ENCODE data around the gene GLRA2. TPM values are rescaled to one million over a fixed set of nuclear protein-coding genes. Genes with fewer than 3 reads are reported as not detected.

Gene GLRA2
- total RNA-seq = not detected in 2 replicates

- peak in 1 of 2 donors; percentile 5 for DNase-seq (ENCODE audit: low read depth in 2 of 2)
Measured at GRCh38 chrX:14529290-14529989, at the start of gene GLRA2. GLRA2 (plus strand) TSS chrX:14529536; CDS start chrX:14530058, 522 bp downstream.

- DNase-seq (ENCODE audit: low read depth in 2 of 2) = no peak
Measured at GRCh38 chrX:14489437-14489836, 39.9 kb upstream of the GLRA2 start.

GRCh38 chrX:14491689-14492088 lies 37.6 kb upstream of the GLRA2 start:
- DNase-seq (ENCODE audit: low read depth in 2 of 2) = no peak

- no peak for DNase-seq (ENCODE audit: low read depth in 2 of 2)
Measured at GRCh38 chrX:14496674-14497073, 32.7 kb upstream of the GLRA2 start.

GRCh38 chrX:14497184-14497666 lies 32.1 kb upstream of the GLRA2 start:
- no peak for DNase-seq (ENCODE audit: low read depth in 2 of 2)

GRCh38 chrX:14501327-14501726 lies 28.0 kb upstream of the GLRA2 start:
- no peak for DNase-seq (ENCODE audit: low read depth in 2 of 2)

GRCh38 chrX:14504960-14505538 lies 24.3 kb upstream of the GLRA2 start:
- no peak for DNase-seq (ENCODE audit: low read depth in 2 of 2)

- DNase-seq (ENCODE audit: low read depth in 2 of 2) = no peak
Measured at GRCh38 chrX:14505648-14506047, 23.7 kb upstream of the GLRA2 start.

- DNase-seq (ENCODE audit: low read depth in 2 of 2) = no peak
Measured at GRCh38 chrX:14506866-14507265, 22.5 kb upstream of the GLRA2 start.

- no peak for DNase-seq (ENCODE audit: low read depth in 2 of 2)
Measured at GRCh38 chrX:14508025-14508690, 21.2 kb upstream of the GLRA2 start.

- DNase-seq (ENCODE audit: low read depth in 2 of 2) = no peak
Measured at GRCh38 chrX:14509325-14510057, 19.8 kb upstream of the GLRA2 start.

- DNase-seq (ENCODE audit: low read depth in 2 of 2) = peak in 1 of 2 donors; percentile 0
Measured at GRCh38 chrX:14528629-14529289, 577 bp upstream of the GLRA2 start.

- DNase-seq (ENCODE audit: low read depth in 2 of 2) = no peak
Measured at GRCh38 chrX:14533867-14534266, 4.5 kb downstream of the GLRA2 start.

GRCh38 chrX:14546190-14546589 lies 16.9 kb downstream of the GLRA2 start:
- no peak for DNase-seq (ENCODE audit: low read depth in 2 of 2)

- DNase-seq (ENCODE audit: low read depth in 2 of 2) = no peak
Measured at GRCh38 chrX:14554131-14554715, 24.9 kb downstream of the GLRA2 start.

- no peak for DNase-seq (ENCODE audit: low read depth in 2 of 2)
Measured at GRCh38 chrX:14564058-14564457, 34.7 kb downstream of the GLRA2 start.

- no peak for DNase-seq (ENCODE audit: low read depth in 2 of 2)
Measured at GRCh38 chrX:14573161-14573560, 43.8 kb downstream of the GLRA2 start.

- no peak for DNase-seq (ENCODE audit: low read depth in 2 of 2)
Measured at GRCh38 chrX:14581081-14581480, 51.7 kb downstream of the GLRA2 start.

- DNase-seq (ENCODE audit: low read depth in 2 of 2) = no peak
Measured at GRCh38 chrX:14584548-14584947, 55.2 kb downstream of the GLRA2 start.

GRCh38 chrX:14590216-14590615 lies 60.9 kb downstream of the GLRA2 start:
- no peak for DNase-seq (ENCODE audit: low read depth in 2 of 2)
